DND-41 (cell line): ENCODE data around the gene CHD6.

ENCODE experiments used
- CTCF ChIP-seq: IDR thresholded peaks from 2 replicates; pipeline ENCODE4 v1.5.1; 2012; ENCODE audit warnings: borderline replicate concordance, low read length, moderate library complexity, mild to moderate bottlenecking; ENCODE audit not compliant: poor library complexity, severe bottlenecking; ENCODE audit errors: extremely low read depth
- EZH2 ChIP-seq: IDR thresholded peaks from 3 replicates; pipeline ENCODE4 v1.6.1; 2012; ENCODE audit warnings: borderline replicate concordance, low read depth, mild to moderate bottlenecking, moderate library complexity, low read length, inconsistent platforms; ENCODE audit not compliant: severe bottlenecking

GRCh38 chr20:41424546-41424945 is 193.6 kb downstream of the CHD6 start:
- TF ChIP-seq CTCF (no peak), EZH2 (no peak)
